ENCODE measurements around the gene TFAP2B.
A peak's percentile ranks its signal among the peaks of the same experiment; 100 is the strongest.

TFAP2B gene

GRCh38 chr6:50818673-50819072, at the start of gene TFAP2B:
Gene TFAP2B (plus strand): TSS chr6:50818871. CDS start chr6:50818892, 21 bp downstream.
- peaks cover 3% of the 10 kb centered on the region for H3K27me3 ChIP-seq (replicated peaks; ENCODE audit: control insufficient read depth, insufficient read depth, low read length)
- no peak for DNase-seq (ENCODE audit: extremely low read depth, insufficient read length)
- H3K4me3 ChIP-seq (replicated peaks; ENCODE audit: low read depth, low read length) = 0 out of 2 replicates have a peak within 1 kb of the TSS, but pooled peaks have one; percentile 17
- TF ChIP-seq CTCF (IDR thresholded peaks at IDR 0.05; ENCODE audit: insufficient read depth, low read length, poor library complexity, severe bottlenecking) = no peak
- H3K36me3 ChIP-seq (ENCODE audit: control insufficient read depth, insufficient read depth, low read length) = no peaks in the 10 kb centered on the region

- no peaks in the 10 kb centered on the region for H3K36me3 ChIP-seq (ENCODE audit: control insufficient read depth, insufficient read depth, low read length)
- H3K27me3 ChIP-seq (replicated peaks; ENCODE audit: control insufficient read depth, insufficient read depth, low read length) = no peaks in the 10 kb centered on the region
- no peak for DNase-seq (ENCODE audit: extremely low read depth, insufficient read length)
- TF ChIP-seq CTCF (IDR thresholded peaks at IDR 0.05; ENCODE audit: insufficient read depth, low read length, poor library complexity, severe bottlenecking) = no peak
- H3K4me3 ChIP-seq (replicated peaks; ENCODE audit: low read depth, low read length) = no peak overlapping the region
These were observed 40.0 kb upstream of the TFAP2B start for GRCh38 chr6:50778696-50779095.

- H3K4me3 ChIP-seq (replicated peaks; ENCODE audit: low read depth, low read length) = no peak overlapping the region
- no peaks in the 10 kb centered on the region for H3K36me3 ChIP-seq (ENCODE audit: control insufficient read depth, insufficient read depth, low read length)
- TF ChIP-seq CTCF (IDR thresholded peaks at IDR 0.05; ENCODE audit: insufficient read depth, low read length, poor library complexity, severe bottlenecking) = no peak
- DNase-seq (ENCODE audit: extremely low read depth, insufficient read length) = no peak
- no peaks in the 10 kb centered on the region for H3K27me3 ChIP-seq (replicated peaks; ENCODE audit: control insufficient read depth, insufficient read depth, low read length)
These were observed 38.3 kb upstream of the TFAP2B start for GRCh38 chr6:50780382-50780781.

GRCh38 chr6:50785921-50786320, 32.8 kb upstream of the TFAP2B start:
- Histone ChIP-seq H3K27me3 (replicated peaks; ENCODE audit: control insufficient read depth, insufficient read depth, low read length) (no peaks in the 10 kb centered on the region), H3K4me3 (replicated peaks; ENCODE audit: low read depth, low read length) (no peak overlapping the region), H3K36me3 (ENCODE audit: control insufficient read depth, insufficient read depth, low read length) (no peaks in the 10 kb centered on the region)
- TF ChIP-seq CTCF (IDR thresholded peaks at IDR 0.05; ENCODE audit: insufficient read depth, low read length, poor library complexity, severe bottlenecking) = no peak
- DNase-seq (ENCODE audit: extremely low read depth, insufficient read length) = no peak

GRCh38 chr6:50791900-50792508, 26.7 kb upstream of the TFAP2B start:
- DNase-seq (ENCODE audit: extremely low read depth, insufficient read length) = no peak
- no peak overlapping the region for H3K4me3 ChIP-seq (replicated peaks; ENCODE audit: low read depth, low read length)
- no peaks in the 10 kb centered on the region; the same call in 1 of the 2 replicates for H3K27me3 ChIP-seq (replicated peaks; ENCODE audit: control insufficient read depth, insufficient read depth, low read length)
- H3K36me3 ChIP-seq (ENCODE audit: control insufficient read depth, insufficient read depth, low read length) = no peaks in the 10 kb centered on the region
- peak; percentile 76 for TF ChIP-seq CTCF (IDR thresholded peaks at IDR 0.05; ENCODE audit: insufficient read depth, low read length, poor library complexity, severe bottlenecking)

GRCh38 chr6:50792771-50793170, 25.9 kb upstream of the TFAP2B start:
- H3K27me3 ChIP-seq (replicated peaks; ENCODE audit: control insufficient read depth, insufficient read depth, low read length) = no peaks in the 10 kb centered on the region; the same call in 1 of the 2 replicates
- no peak overlapping the region for H3K4me3 ChIP-seq (replicated peaks; ENCODE audit: low read depth, low read length)
- no peaks in the 10 kb centered on the region for H3K36me3 ChIP-seq (ENCODE audit: control insufficient read depth, insufficient read depth, low read length)
- no peak for TF ChIP-seq CTCF (IDR thresholded peaks at IDR 0.05; ENCODE audit: insufficient read depth, low read length, poor library complexity, severe bottlenecking)
- DNase-seq (ENCODE audit: extremely low read depth, insufficient read length) = no peak
